Activated CD8-positive, alpha-beta T cell treated with anti-CD3 and anti-CD28 coated beads, Interleukin-2, amount 10 ng/mL, durations not matched to agents 7 days and 5 days (primary cell): ENCODE measurements around the gene HDAC2. TPM values are rescaled to one million over a fixed set of nuclear protein-coding genes. Genes with fewer than 3 reads are reported as not detected.

Experiments
- ATAC-seq: fragments of 150-1000 bp; cut with Tn5 transposase; one replicate; pipeline ENCODE4 v1.10.0; 2021; ENCODE audit warnings: moderate library complexity
- CTCF ChIA-PET: fragments of 350-600 bp; sonication (Branson Sonifier 250); formaldehyde crosslinking; loops from one replicate; lab custom pipeline; 2021; ENCODE audit warnings: antibody characterized with exemption; lab: Charles Lee
- POLR2A ChIA-PET: fragments of 350-600 bp; sonication (Branson Sonifier 250); formaldehyde crosslinking; loops from one replicate; lab custom pipeline; 2021; ENCODE audit warnings: antibody characterized with exemption; lab: Charles Lee
- DNase-seq: peaks from one replicate; pipeline ENCODE4 v3.0.0-alpha.2; 2020
- H3K27ac Mint-ChIP-seq: one replicate; pipeline ENCODE4 v1.8.0; 2021; ENCODE audit warnings: mild to moderate bottlenecking, mixed read lengths
- H3K27me3 Mint-ChIP-seq: one replicate; pipeline ENCODE4 v1.8.0; 2021; ENCODE audit warnings: low read depth, mixed read lengths
- H3K36me3 Mint-ChIP-seq: one replicate; pipeline ENCODE4 v1.8.0; 2021; ENCODE audit warnings: low read depth, mixed read lengths
- H3K4me1 Mint-ChIP-seq: one replicate; pipeline ENCODE4 v1.8.0; 2021; ENCODE audit warnings: low read depth, mixed read lengths
- H3K4me3 Mint-ChIP-seq: one replicate; pipeline ENCODE4 v1.8.0; 2021; ENCODE audit warnings: mild to moderate bottlenecking, mixed read lengths
- H3K9me3 Mint-ChIP-seq: one replicate; pipeline ENCODE4 v1.8.0; 2022; ENCODE audit warnings: mixed read lengths; ENCODE audit not compliant: insufficient read depth
- total RNA-seq, 2 experiments: library from RNA; stranded (reverse); gene quantifications; one replicate each; pipeline ENCODE4 v1.2.3, GENCODE V29; 2021

Gene HDAC2
- total RNA-seq, 2 experiments from 2014 or later: 66.8 to 75.7 TPM

DNA sequence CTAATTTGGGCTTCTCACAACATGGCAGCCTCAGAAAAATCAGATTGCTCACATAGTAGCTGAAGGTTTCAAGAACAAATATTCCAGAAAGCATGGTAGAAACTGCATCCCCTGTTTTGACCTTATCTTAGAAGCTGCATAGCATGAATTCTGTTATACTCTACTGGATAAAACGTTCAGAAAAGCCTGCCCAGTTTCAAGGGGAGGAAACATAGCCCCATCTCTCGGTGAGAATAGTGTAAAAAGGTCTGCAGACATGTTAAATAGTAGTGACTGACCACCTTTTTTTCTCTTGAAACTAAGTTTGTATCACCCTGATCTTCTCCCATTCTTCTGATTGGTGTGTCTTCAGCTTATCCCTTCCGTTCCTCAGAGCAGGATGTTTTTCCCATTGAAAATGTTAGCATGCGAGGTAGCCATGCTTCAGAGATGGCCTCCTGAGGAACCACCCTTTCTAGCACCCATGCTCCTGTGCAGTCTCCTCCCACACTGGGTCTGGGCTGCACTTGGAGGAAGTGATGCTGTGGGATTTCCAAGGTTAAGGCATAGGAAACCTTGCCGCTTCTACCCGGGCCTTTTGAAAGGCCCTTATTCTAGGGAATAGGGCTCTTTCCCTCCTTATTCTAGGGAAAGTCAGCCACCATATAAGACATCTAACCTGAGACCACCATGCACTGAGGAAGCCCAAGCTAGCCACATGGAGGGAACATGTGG is 63.7 kb downstream of the HDAC2 start:
- no peak overlapping the region for H3K4me3 Mint-ChIP-seq
- ATAC-seq (no peak), DNase-seq (no peak)
- H3K9me3 Mint-ChIP-seq: no peaks in the 10 kb centered on the region
- ChIA-PET CTCF (interaction anchor here (0.9 to 4.1 kb wide), 4 partner anchors 14 to 600 kb away, joined by 3 to 29 read pairs (median 6); no protein-coding TSS in a partner anchor), POLR2A (interaction anchor here (0.7 kb wide), 1 partner anchor 871 kb away, joined by 3 read pairs; no protein-coding TSS in a partner anchor)
- H3K4me1 Mint-ChIP-seq: no peaks in the 10 kb centered on the region
- no peak overlapping the region for H3K27ac Mint-ChIP-seq
- H3K27me3 Mint-ChIP-seq: no peaks in the 10 kb centered on the region
- no peaks in the 10 kb centered on the region for H3K36me3 Mint-ChIP-seq

DNA sequence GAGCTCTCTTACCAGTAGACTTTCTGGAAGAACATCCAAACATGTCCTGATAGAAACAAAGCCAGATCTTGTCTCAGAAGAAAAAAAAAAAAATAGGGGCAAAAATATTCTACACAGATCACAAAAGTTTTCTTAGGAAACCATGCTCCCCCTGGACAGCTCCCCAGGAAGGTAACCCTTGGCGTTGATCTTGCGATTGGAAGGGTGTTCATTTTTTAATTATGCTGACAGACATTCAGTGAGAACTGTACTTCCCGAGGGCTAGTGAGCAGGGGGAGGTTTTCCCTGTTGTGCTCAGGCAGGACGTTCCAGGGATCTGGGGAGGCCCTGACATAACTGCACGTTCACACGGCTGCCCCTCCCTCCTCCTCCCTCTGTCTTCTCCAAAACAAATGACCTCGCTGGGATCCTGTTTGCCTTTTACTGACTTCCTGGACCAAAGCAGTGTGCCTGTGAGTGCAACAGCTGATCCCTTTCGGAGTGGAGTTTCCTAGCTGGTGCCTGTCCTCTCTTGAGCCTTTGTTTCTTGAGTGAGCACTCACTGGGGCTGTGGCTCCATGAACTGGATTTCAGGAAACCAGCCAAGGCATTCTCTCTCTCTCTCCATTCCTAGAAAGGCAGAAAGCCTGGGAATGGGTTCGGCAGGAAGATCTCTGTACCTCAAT is 67.2 kb downstream of the HDAC2 start:
- ATAC-seq: no peak
- Mint-ChIP-seq H3K27ac (no peak overlapping the region), H3K36me3 (no peaks in the 10 kb centered on the region), H3K4me1 (no peaks in the 10 kb centered on the region), H3K4me3 (no peak overlapping the region), H3K9me3 (no peaks in the 10 kb centered on the region), H3K27me3 (peaks cover 9% of the 10 kb centered on the region)
- DNase-seq: no peak
- ChIA-PET POLR2A (no interaction called here), CTCF (no interaction called here)

DNA sequence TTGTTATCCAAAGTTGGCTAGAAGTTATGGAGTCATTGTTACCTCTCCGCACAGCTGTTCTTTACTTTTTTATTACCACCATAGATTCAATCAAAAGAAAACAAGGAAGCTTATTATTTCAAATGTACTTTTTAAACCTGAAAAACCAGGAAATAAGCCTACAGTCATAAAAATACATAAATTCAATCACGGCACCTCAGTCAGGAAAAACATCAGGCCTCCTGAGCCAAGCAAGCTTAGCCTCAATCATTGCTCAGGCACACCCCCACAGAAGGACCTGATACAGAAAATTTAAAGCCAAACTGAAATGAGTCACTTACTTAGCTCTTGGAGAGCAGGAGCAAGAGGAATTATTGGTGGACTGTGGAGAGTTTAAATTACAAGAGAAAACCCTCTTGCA is 69.5 kb downstream of the HDAC2 start:
- Mint-ChIP-seq H3K9me3 (no peaks in the 10 kb centered on the region), H3K27ac (no peak overlapping the region), H3K27me3 (peaks cover 9% of the 10 kb centered on the region), H3K4me1 (no peaks in the 10 kb centered on the region), H3K36me3 (no peaks in the 10 kb centered on the region), H3K4me3 (no peak overlapping the region)
- ChIA-PET POLR2A (no interaction called here), CTCF (no interaction called here)
- ATAC-seq (no peak), DNase-seq (no peak)

DNA sequence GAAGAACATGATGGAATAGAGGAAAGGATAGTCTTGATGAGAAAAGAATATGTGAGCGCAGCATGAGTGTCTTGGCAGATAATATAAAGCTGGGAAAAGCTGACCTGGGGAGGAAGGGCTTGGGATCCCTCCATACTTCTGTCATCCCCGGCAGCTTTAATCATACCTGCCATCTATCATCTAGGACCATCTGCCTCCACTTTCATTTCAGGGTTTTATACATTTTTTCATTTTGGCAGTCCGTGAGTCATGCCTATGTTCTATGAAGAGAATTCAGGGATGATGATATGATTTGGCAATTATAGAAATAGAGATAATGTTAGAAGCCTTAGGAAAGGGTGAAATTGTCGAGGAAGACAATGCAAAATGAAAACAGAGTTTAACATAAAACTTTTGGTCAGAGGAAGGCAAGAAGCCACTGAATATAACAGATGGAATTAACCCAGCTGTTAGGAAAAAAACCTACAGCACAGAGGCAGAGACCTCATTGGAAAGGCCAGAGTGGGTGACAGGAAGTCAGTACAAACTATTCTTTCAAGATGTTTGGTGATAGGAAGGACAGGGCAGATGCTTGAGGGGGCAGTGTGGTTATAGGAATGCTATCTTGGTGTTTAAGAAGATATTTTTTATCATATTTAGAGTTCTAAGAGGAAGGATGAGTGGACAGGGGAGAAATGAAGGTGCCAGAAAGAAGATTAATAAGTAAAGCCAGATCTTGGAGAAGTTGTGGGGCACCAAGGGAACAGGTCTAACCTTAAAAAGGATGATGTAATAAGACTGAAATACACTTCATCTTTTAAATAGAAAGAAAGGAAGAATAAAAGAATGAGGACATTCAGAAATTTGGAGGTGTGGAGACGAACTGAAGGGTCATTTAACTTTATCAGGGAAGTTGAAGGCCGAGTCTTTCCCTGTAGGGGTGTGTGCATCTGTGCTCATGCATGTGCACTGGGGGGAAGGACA is 76.0 kb downstream of the HDAC2 start:
- peaks cover 28% of the 10 kb centered on the region for H3K27me3 Mint-ChIP-seq
- H3K4me3 Mint-ChIP-seq: no peak overlapping the region
- no peaks in the 10 kb centered on the region for H3K9me3 Mint-ChIP-seq
- DNase-seq (no peak), ATAC-seq (no peak)
- ChIA-PET CTCF (interaction anchor here (1.7 kb wide), 1 partner anchor 14 kb away, joined by 3 read pairs; no protein-coding TSS in a partner anchor), POLR2A (no interaction called here)
- no peaks in the 10 kb centered on the region for H3K4me1 Mint-ChIP-seq
- H3K27ac Mint-ChIP-seq: no peak overlapping the region
- H3K36me3 Mint-ChIP-seq: no peaks in the 10 kb centered on the region

DNA sequence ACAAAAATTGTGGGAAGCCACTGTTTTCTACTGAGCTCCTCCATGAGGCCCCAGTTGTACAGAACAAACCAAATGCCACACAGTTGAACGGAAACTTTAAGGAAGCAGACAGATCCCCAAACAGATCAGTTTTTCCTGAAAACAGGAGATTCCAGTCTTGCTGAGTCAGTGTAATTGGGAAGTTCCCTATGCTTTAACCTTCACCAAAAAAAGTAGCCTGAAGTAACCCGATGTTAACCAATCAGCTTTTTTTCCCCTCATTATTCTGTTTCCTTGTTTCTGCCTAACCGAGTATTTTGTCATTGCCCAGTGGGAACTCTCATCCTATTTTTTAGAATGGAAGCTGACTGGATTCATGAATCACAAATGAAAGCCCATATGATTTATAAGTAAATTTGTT is 77.1 kb downstream of the HDAC2 start:
- CTCF ChIA-PET: no interaction called here
- Mint-ChIP-seq H3K9me3 (no peaks in the 10 kb centered on the region), H3K4me1 (no peaks in the 10 kb centered on the region), H3K27ac (no peak overlapping the region), H3K36me3 (no peaks in the 10 kb centered on the region), H3K27me3 (peaks cover 19% of the 10 kb centered on the region), H3K4me3 (no peak overlapping the region)
- POLR2A ChIA-PET: no interaction called here
- ATAC-seq (no peak), DNase-seq (no peak)

DNA sequence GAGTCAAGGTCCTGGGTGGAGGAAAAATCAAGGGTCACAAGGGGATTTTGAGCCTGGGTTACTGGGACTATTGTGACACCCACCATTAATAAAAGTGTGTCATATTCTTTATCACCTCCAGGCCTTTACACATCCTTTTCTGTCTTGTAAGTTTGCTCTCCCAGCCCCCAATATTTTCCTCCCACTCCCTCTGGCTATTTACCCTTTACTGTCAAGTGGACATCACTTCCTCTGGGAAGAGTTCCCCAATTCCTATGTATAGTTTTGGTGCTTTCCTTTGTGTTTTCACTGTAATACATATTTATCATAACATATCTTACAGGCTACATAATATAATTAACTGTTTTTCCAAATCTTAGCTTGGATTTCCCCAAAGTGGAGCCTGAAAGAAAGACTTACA is 77.5 kb downstream of the HDAC2 start:
- no peak overlapping the region for H3K4me3 Mint-ChIP-seq
- no peaks in the 10 kb centered on the region for H3K36me3 Mint-ChIP-seq
- DNase-seq (no peak), ATAC-seq (no peak)
- no peaks in the 10 kb centered on the region for H3K9me3 Mint-ChIP-seq
- ChIA-PET POLR2A (no interaction called here), CTCF (no interaction called here)
- no peak overlapping the region for H3K27ac Mint-ChIP-seq
- peaks cover 19% of the 10 kb centered on the region for H3K27me3 Mint-ChIP-seq
- peaks cover 2% of the 10 kb centered on the region for H3K4me1 Mint-ChIP-seq

DNA sequence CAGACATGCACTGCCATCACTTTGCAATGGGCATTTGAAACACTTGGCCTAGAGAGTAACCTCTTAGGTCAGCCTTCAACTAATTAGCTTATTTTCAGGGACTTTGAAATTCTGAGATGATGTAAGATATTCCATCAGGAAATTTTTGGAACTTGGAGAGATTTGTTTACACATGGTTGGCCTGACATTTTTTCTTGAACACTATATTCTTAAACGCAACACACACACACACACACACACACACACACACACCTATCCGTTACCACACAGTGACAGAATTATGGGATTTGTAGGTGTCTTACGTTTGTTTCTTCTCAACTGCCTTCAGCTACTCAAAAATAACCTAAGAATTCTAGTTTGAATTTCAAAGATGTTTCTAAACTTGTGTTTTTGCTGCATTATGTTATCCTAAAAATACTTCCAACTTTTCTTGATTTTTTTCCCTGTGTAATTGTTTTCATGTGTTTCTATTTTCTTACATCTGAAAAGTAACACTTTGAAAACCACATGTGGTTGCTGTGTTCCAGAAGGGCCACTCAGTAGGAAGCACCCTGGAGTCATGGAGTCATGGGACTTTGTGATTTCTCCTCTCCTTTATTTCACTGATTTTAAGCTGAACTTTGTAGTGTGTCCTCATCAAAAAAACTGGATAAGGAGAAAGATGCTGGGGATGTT is 81.9 kb downstream of the HDAC2 start:
- H3K9me3 Mint-ChIP-seq: no peaks in the 10 kb centered on the region
- H3K4me1 Mint-ChIP-seq: peaks cover 2% of the 10 kb centered on the region
- no peak for ATAC-seq
- no peaks in the 10 kb centered on the region for H3K36me3 Mint-ChIP-seq
- H3K4me3 Mint-ChIP-seq: no peak overlapping the region
- CTCF ChIA-PET: interaction anchor here (1.0 kb wide), 1 partner anchor 20 kb away, joined by 4 read pairs; no protein-coding TSS in a partner anchor
- DNase-seq: no peak
- POLR2A ChIA-PET: interaction anchor here (0.6 kb wide), 1 partner anchor 28 kb away, joined by 3 read pairs; no protein-coding TSS in a partner anchor
- H3K27me3 Mint-ChIP-seq: peaks cover 18% of the 10 kb centered on the region
- H3K27ac Mint-ChIP-seq: no peak overlapping the region

DNA sequence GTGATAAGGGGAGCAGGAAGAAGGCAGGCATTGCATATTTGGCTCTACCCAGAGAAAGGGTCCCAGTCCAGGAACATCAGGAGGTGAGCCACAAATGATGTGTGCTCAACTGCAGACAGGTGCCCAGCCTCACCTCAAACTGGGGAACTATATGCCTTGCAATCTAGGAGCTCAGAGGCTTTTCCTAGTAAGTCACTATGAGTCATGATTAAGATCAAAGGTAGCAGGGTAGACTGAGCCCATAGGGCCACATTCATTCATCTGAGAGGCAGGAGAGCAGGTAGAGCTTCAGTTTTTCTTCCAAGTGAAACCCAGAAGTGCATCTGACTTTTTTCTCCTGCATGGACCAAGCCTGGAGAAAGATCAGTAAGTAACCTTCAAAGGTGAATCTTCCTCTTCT is 82.5 kb downstream of the HDAC2 start:
- DNase-seq: no peak
- Mint-ChIP-seq H3K36me3 (no peaks in the 10 kb centered on the region), H3K27me3 (peaks cover 14% of the 10 kb centered on the region), H3K27ac (no peak overlapping the region), H3K4me3 (no peak overlapping the region), H3K4me1 (peaks cover 2% of the 10 kb centered on the region), H3K9me3 (no peaks in the 10 kb centered on the region)
- no peak for ATAC-seq
- ChIA-PET POLR2A (interaction anchor here (0.6 kb wide), 1 partner anchor 29 kb away, joined by 3 read pairs; no protein-coding TSS in a partner anchor), CTCF (interaction anchor here (0.7 kb wide), 1 partner anchor 19 kb away, joined by 3 read pairs; no protein-coding TSS in a partner anchor)

DNA sequence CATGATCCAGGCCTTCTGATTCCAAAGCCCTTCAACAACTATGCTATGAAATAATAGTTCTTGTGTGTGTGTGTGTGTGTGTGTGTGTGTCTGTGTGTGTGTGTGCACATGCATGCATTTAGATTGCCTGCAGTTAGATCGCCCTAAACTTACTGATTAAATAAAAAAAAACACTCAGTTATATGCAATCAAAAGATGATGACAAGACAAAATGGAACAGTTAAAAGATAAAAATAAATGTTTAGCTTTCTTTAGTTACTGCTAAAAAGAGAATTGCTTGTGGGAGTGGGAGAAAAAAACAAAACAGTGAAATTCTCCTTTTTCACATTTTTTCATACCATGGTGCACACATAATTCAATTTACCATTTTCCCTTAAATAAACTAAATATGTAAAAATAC is 84.4 kb downstream of the HDAC2 start:
- CTCF ChIA-PET: no interaction called here
- H3K36me3 Mint-ChIP-seq: no peaks in the 10 kb centered on the region
- no peak overlapping the region for H3K27ac Mint-ChIP-seq
- ATAC-seq (no peak), DNase-seq (no peak)
- H3K9me3 Mint-ChIP-seq: no peaks in the 10 kb centered on the region
- POLR2A ChIA-PET: no interaction called here
- H3K4me3 Mint-ChIP-seq: no peak overlapping the region
- peaks cover 7% of the 10 kb centered on the region for H3K27me3 Mint-ChIP-seq
- peaks cover 2% of the 10 kb centered on the region for H3K4me1 Mint-ChIP-seq

DNA sequence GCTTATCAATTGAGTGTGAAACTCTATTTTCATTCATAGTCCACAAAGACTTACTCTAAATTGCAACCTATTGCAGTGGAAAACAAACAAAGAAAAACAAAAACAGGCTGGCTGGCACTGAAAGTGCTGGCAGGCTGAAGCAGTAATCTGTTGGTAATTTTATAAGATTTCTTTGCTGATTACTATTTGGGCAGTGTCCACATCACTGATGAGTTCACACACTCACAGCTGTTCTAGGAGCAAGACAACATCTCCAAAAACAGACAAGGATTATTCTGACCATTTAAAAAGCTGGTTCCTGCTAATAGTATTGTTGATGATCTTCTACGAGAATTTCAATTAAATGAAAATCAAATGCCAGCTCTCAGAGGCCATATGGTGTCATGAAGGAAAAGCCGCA is 86.9 kb downstream of the HDAC2 start:
- ChIA-PET POLR2A (no interaction called here), CTCF (interaction anchor here (1.0 kb wide), 1 partner anchor 577 kb away, joined by 3 read pairs; no protein-coding TSS in a partner anchor)
- H3K36me3 Mint-ChIP-seq: no peaks in the 10 kb centered on the region
- H3K9me3 Mint-ChIP-seq: no peaks in the 10 kb centered on the region
- ATAC-seq (no peak), DNase-seq (no peak)
- no peak overlapping the region for H3K4me3 Mint-ChIP-seq
- no peak overlapping the region for H3K27ac Mint-ChIP-seq
- peaks cover 20% of the 10 kb centered on the region for H3K27me3 Mint-ChIP-seq
- peaks cover 2% of the 10 kb centered on the region for H3K4me1 Mint-ChIP-seq
